A204.1 (cell line): ENCODE results near the gene MARK1.

Experiments
- FAIRE-seq: peaks from 2 replicates; lab custom pipeline; 2012; peaks lifted over from hg19 to GRCh38; lab: Jason Lieb, UNC

The MARK1 gene

DNA sequence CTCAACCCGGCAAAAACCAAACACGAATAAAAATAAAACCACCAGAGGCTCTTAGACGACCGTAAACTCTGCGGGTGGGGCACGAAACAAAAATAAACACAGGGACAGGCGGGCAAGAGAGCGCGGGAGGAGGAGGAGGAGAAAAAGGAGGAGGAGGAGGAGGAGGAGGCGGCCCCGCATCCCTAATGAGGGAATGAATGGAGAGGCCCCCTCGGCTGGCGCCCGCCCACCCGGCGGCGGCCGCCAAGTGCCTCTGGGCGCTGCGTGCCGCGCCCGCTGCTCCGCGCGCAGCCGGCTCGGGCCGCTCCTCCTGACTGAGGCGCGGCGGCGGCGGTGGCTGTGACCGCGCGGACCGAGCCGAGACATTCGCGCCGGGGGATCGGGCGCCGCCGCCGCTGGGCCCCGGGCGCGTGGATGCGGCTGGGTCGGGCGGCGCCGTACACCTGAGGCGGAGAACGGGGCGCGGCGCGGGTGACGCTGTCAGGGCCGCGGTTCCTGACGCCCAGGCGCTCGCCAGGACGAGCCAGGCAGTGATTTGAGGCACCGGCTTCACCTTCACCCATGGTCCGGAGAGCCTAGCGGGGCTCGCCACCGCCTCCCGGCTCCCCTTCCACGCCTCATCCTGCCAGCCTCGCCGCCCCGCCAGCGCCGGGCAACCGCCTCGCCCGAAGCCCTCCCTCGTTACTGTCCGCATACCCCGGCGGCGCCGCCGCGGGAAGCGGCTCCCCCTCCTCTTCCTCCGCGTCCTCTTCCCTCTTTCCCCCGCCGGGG, at the start of gene MARK1:
Gene MARK1 (plus strand): TSS at position 229 of the 771 bp plus-strand sequence. CDS start 687 bp downstream, outside the sequence.
- no peak for FAIRE-seq

- no peak for FAIRE-seq
These were observed 44.2 kb upstream of the MARK1 start for GRCh38 chr1:220483700-220484099.

DNA sequence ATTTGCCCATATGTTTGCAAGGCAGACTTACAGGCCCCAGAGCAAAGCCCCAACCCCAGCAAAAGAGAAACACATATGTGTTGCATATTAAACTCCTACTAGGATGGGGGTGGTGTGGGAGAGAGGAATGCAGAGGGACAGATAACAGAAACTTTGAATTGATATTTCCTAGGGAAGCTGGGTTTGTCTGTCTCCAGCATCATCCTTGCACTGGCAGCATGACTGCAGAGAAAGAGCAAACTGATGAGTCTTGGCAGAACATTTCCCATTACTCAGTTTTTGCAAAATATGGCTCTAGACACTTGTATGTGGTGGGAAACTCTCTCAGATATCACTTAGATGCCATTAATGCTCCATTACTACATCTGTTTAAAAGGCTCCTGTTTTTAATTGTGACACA, 43.8 kb upstream of the MARK1 start:
- FAIRE-seq: no peak

DNA sequence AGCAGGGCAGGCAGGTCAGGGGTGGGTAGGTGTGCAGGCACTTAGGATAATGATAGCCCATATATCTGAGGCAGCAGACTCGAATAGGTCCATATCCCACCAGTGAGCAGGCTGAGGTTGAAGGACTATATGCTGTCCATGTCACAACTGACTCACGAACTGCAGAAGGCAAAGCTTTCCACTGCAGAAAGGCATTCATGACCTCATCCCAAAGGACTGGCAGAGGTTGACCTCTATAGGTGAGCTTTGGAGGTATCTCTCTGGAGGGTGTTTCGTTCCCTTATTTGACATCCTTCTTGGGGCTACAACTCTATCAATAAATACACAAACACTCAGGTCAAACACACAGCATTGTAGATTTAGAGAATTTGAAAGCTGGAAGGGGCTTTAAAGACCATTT, 42.8 kb upstream of the MARK1 start:
- FAIRE-seq: no peak

- FAIRE-seq: no peak
These were observed 42.1 kb upstream of the MARK1 start for GRCh38 chr1:220485791-220486190.

DNA sequence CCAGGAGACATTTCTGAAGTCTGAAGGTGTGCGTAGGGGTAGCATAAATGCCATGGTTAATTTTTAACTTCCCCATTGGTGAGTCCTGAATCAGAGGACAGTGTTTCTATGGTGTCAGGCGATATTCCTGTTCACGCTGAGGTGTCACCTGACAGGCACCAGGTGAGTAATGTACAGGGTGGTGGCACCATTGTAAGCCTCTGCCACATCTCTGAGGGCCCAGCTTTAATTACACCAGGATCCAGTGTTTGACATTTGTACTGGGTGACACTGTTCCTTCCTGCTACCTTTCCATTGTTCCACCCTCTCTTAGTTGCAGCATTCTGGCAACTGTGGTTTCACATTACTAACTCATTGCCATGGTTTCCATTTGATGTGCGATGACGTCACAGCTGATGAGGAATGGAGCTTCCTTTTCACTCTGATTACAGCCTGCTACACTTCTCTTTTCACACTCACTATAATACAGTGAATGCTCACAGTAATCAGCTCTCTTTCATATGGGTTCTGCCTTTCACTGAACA, 40.6 kb upstream of the MARK1 start:
- no peak for FAIRE-seq

DNA sequence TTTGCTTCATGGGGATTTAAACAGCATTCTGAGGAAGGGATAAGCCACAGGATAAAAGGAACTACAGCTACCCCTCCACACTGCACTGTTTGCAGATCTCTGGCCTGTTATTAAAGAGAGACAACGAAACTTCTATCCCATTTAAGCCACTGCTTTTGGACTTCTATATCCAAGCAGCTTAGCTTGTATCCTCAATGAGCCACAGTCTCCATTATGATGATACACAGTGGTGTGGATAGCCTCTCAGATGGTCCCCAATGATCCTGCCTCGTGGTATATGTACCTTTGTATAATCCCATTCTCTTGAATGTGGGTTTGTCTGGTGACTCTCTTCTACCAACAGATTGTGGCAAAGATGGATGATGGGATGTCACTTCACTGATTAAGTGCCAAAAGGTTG, 36.0 kb upstream of the MARK1 start:
- no peak for FAIRE-seq

DNA sequence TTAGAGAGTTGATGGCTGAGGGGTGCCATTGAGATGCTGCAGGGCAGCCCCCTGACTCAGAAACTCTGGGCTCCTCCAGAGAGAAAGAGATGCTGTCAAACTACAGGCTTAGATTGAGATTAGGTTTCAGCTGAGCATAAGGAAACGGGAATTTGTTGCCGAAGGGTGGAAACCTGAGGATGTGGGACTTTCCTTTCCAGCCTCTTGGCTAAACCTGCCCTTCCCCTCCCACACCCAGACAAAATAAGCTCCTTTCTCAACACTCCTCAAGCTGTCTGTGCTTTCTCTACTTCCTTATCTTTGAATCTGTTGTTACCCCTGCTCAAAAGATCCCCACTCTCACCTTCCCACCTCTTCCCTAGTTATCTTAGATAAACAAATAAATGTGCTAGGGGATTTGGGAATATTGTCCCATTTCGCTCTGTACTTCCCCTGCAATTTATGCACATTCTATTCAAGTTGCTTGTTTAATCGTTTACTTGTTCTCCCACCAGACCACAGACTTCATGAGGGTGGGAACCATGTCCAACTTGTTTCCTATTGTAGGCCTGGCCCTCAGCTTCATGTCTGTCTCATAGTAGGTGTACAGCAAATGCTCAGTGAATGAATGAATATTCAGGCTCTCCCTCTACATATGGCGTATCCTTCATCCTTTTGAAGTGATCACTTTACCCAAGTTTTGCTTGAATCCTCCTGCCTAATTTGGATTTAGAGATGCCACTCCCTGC, 30.6 kb upstream of the MARK1 start:
- FAIRE-seq: no peak

DNA sequence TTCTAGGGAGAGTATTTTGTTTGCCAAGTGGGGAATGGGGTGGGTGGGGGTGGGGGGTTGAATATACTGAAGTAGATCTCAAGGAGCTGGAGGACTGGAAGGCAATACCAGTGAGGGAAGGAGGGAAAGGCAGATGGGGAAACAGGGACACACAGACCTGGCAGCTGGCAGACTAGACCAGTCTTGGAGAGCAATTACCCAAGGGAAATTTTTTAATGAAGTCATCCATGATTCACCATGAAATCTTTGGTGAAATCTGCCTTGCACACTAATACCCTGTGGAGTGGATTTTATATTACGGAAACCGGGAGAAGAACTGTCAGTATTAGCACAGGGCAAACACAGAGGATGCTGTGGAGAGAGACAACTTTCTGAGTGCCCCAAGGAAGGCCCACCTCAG, 29.7 kb upstream of the MARK1 start:
- FAIRE-seq: no peak

DNA sequence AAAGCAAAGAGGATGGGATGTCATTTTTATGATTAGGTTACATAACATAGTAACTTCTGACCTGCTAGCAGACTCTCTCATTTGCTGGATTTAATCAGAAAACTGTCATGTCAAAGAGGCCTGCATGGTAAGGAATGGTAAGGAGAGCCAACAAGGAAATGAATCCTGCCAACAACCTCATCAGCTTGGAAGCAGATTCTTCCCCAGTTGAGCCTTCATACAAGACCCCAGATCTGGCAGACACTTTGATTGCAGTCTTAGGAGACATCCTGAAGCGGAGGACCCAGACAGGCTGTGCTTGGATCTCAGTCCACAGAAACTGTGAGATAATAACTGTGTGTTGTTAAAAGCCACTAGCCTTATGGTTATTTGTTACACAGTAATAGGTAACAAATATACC, 27.6 kb upstream of the MARK1 start:
- no peak for FAIRE-seq

DNA sequence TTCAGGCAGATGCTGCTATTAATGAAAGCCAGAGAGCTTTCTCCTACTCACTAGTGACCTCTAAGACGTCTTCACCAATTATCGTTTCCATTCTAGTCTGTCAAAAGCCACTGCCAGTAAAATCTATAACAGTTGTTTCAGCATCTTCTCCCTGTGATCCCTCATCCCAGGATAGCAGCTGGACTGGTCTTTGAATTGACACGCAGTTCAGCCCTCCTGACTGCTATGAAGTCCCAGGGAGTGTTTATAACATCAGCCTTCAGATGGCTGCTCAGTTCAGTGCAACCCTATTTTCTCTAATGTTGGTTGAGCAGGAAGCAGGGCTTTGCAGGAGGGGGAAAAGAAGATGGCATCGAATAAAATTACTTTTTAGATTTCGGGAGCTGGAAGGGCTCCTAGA, 23.6 kb upstream of the MARK1 start:
- FAIRE-seq: no peak

DNA sequence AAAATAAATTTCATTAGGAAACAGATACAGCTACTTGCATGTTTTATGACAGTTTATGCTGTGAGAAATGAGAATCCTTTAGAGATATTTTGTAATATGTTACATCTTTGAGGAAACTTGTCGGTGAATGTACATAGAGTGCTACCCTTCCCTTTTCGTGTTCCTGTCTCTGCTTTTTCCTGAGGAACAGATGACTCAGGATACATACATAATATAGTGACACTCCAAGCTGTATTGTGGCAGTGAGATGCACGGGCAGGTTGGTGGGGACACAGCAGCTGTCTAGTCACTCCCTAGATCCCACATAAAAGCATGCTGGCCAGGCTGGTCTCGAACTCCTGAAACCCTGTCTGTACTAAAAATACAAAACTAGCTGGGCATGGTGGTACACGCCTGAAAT, 20.9 kb upstream of the MARK1 start:
- FAIRE-seq: no peak

GRCh38 chr1:220511179-220511578, 16.8 kb upstream of the MARK1 start:
- no peak for FAIRE-seq

- FAIRE-seq: no peak
These were observed 16.2 kb upstream of the MARK1 start for GRCh38 chr1:220511785-220512184.

- FAIRE-seq: no peak
These were observed 14.1 kb upstream of the MARK1 start for GRCh38 chr1:220513834-220514233.

GRCh38 chr1:220514256-220514655, 13.7 kb upstream of the MARK1 start:
- no peak for FAIRE-seq

DNA sequence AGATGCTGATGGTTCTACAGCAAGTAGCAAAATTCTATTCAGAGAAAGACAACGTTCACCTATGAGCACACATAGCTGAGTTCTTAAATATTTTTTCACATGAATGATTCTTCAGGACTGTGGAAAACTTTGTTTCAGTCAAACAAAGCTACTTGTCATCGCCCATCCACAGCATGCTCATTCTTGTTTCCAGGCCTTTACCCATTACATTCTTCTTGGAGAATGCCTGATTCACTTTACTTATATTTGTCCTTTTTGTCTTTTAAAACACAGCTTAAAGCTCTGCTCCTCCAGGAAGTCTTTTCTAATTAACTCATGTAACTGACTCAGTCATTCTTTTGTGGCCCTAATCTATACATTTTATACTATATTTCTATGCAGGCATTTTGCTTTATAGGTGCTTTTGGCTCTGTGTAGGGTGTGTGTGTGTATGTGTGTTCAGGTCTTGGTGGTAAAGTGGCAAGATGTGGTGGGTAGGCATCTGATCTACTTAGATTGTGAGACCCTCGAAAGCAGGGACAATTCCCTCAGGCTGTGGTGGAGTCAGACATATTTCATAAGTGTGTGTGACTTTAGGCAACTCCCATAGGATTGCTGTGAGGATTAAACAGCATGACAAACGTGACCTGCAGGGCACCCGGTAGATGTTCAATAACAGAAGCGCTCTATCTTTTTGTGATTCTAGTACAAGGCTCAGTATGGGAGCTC, 11.8 kb upstream of the MARK1 start:
- no peak for FAIRE-seq

DNA sequence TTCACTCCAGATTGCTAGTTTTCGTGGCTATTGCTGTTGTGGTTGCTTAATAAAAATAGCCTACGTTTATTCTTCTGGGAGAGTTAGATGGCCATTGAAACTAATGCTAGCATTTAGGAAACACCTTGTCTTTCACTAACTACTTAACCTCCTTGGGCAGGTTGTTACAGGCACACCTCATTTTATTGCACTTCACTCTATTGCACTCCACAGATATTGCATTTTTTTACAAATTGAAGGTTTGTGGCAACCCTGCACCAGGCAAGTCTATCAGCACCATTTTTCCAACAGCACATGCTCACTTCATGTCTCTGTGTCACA, 11.3 kb upstream of the MARK1 start:
- FAIRE-seq: no peak

DNA sequence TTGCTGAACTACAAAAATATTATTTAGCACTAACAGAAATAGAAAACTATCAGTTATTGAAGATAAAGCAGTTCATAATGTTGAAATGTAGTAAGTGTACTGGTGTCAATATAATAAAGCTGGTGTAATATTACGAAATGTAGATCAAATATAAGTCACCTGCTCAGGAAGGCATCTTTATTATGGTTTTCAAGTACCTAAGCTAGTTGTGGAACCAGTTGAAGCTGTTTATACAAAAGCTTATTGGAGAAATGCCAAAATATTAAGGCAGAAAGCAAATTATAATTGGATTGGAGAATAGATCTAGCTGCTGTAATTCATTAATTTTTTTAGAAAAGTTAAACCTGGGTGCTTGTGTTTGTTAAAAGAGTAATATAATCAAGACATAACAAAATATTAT, 6.2 kb upstream of the MARK1 start:
- FAIRE-seq: no peak

DNA sequence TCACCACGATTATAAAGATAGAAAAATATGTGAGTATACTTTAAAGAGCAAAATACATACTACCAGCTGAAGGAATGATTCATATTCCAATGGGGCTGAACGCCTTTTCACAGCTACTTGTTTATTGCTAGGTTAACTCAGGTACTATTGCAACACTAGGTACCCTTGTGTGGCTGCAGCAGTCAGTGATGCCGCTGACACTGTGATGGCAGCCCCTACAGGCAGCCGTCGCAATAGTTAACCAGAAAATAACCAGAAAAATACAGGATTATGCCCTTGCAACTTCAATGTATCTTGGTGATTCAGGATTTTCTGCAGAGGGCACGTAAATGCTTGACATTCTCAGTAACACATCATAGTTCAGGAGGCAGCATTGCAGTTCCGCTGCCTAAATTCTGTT, 1.6 kb upstream of the MARK1 start:
- FAIRE-seq: no peak

DNA sequence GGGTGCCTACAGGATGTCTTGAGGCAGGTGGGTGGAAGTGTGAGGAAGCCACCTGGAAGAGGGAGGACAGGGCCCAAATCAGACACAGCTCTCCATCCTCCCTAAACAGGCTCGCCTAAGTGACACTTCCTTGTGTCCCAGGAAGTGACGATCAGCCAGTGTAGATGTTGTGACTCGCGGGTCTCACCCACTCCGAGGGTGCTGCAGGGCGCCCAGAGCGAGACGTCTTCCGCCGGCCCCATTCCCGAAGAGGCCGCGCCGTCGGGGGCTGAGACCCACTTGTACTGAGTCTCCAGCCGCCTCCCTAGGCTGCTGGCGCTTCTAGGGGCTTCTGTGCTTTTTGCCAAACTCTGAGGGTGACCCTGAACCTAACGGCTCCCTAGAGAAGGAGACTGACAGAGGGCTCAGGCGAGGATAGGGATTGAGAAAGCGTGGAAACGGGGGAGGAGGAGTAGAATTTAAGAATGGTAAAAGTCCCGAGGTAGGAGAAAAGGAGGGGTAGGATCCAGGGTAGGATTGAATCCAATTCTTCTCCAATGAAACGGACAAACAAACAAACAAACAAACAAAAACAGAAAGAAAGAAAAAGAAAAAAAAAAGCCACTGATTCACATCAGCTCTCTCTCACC, 543 bp upstream of the MARK1 start:
- FAIRE-seq: no peak

DNA sequence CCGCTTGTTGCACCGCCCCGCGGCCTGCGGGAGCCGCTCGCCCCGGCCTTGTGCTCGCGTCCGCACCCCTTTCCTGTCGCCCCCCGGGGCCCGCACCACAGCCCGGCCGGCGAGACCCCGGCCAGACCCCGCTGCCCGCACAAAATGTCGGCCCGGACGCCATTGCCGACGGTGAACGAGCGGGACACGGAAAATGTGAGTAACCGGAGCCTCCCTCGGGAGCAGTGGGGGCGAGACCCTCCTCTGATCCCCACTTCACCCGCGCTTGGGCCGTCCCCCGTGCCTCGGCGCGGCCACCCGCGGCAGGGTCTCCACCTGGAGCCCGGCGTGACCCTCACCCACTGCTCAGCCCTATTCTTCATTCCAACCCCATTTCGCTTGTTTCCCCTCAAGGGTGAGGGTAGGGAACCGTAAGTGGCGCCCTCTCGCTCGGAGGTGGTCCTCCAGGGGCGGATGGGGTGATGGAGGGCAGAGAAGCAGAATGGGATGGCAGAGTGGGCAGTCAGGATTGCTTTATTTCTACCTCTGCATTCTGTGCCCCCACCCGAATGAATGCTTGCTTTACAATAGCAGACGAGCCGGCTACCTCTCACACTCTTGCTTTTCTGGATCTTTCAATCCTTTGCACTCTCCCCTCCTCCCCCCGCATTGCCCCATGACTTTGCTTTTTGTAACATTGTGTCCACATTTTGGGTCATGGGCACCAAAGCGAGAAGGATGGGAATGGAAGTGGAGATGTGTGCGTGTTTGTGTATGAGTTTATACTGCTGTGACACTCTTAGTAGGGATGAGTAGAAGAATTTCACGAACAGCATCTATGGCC, 954 bp downstream of the MARK1 start:
- FAIRE-seq: no peak
